ENCODE data around the gene SNX18. TPM values are rescaled to one million over a fixed set of nuclear protein-coding genes. Genes with fewer than 3 reads are reported as not detected.

The SNX18 gene, protein sequence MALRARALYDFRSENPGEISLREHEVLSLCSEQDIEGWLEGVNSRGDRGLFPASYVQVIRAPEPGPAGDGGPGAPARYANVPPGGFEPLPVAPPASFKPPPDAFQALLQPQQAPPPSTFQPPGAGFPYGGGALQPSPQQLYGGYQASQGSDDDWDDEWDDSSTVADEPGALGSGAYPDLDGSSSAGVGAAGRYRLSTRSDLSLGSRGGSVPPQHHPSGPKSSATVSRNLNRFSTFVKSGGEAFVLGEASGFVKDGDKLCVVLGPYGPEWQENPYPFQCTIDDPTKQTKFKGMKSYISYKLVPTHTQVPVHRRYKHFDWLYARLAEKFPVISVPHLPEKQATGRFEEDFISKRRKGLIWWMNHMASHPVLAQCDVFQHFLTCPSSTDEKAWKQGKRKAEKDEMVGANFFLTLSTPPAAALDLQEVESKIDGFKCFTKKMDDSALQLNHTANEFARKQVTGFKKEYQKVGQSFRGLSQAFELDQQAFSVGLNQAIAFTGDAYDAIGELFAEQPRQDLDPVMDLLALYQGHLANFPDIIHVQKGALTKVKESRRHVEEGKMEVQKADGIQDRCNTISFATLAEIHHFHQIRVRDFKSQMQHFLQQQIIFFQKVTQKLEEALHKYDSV
- 123 and 405 TPM in 2 replicates for total RNA-seq

DNA sequence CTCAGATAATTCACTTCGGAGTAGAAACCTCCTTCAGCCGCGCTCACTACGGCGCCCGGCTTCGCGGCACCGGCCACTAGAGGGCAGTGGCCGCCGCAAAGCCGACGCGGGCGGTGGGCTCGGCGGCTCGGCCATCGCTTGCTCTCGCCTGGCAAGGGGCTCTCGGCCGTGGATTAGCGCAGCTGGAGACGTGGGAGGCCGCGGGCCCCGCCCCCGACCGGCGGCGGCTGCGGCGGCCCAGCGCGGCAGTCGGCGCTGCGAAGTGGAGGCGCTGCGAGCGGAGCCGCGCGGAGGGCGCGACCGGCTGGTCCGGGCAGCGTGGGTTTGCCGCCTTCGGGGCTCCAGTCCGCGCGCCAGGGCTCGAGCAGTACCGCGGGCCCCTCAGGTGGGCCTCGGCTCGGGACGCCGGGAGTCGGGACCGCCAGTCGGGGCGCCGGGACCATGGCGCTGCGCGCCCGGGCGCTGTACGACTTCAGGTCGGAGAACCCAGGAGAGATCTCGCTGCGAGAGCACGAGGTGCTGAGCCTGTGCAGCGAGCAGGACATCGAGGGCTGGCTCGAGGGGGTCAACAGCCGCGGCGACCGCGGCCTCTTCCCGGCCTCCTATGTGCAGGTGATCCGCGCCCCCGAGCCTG is at the start of gene SNX18:
Gene SNX18 (plus strand): TSS at position 248 of the 634 bp plus-strand sequence. CDS start 194 bp downstream, at position 442.

Other genes with a start within 250 kb of the SNX18 start
- gene ARL15, start 207.2 kb upstream of the SNX18 start, total RNA-seq: 27.6 and 40.5 TPM in 2 replicates
- gene HSPB3, start 62.1 kb upstream of the SNX18 start, total RNA-seq: 0.33 TPM in 1 of 2 replicates, not detected in the other

All from smooth muscle cell of trachea (primary cell).